NOMO-1 treated with DMSO at 0.1 percent for 48 hours (cell line): ENCODE results near the gene DNM1.
"Not testable (repeated sequence)": the region's sequence is repeated elsewhere in the genome, so short reads cannot be mapped to it uniquely, and the experiment has no call there.

ENCODE experiments used
- DNase-seq: peaks from one replicate; lab custom pipeline; 2025; ENCODE audit not compliant: unreplicated experiment; lab: John Stamatoyannopoulos, UW

DNM1 gene

DNA sequence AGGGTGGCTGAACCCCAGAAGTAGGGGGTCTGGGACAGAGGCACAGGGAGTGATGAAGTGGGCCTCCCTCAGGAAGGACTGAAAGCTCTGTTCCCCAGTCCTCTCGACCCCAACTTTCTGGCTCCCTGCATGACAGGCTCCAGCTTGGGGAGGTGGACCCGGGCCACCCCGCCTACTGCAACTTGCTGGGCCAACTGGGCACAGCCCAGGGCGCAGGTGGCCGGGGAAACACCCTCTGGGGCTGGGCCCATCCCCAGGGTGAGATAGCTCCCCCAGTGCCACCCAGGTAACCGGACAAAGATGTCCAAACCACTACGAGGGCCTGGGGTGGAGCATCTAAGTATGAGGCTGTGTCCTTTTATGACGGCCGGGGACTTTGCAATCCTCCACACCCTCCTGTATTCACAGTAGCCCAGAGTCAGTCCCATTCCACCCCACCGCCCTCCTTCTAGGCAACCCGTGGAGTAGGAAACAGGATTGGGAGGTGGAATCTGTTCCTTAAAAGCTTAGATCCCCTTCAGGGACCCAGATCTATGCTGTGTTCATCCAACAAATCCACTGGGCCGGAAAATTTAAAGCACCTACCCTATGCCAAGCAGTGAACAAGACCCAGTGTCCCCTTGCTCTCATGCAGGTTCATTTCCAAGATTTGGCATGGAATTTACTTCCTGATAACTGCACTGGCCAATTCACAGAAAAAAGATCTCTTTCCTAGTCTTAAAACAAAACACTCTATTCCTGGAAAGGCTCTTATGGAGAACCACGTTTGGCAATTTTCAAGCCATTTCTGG, 19.9 kb downstream of the DNM1 start:
- no peak for DNase-seq

DNA sequence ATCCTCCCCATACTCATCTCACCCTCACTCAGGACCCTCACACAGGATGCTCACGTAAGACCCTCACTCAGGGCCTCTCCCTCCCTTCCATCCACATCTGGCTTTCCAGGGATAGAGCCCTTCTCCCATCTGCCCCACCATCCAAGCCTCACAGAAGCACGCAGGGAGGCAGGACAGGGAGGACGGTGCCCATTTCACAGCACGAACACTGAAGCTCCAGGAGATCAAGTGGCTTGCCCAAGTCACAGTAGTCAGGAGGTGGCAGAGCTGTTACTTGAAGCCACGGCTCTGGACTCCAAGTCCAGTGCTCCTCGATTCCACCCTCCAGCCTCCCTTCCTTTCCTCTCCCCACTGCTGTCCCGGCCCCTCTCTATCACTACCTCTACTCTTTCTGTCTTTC, 21.7 kb downstream of the DNM1 start:
- no peak for DNase-seq

DNA sequence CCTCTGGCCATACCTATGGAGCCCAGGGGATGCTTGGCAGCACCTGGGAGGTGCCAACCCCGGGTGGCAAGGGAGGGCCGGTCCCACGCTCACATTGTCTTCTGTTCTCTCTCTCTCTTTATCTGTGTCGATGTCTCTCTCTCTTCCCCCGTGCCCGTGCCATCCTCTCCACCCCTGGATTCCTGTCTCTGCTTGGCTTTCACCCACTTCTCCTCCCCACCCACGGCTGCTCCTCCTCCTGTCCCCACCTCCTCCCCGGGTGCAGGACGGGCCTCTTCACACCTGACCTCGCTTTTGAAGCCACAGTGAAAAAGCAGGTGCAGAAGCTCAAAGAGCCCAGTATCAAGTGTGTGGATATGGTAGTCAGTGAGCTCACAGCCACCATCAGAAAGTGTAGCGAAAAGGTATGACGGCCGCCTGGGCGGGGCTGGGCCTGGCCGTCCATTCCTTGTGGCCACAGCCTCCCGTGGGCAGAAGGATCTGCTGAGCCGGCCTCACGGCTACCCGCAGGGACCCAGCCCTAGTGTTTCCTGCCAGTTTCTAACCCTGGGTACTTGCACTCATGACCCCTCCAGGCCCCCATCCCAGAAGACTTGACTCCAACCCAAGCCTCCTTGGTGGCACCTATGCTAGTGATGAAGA, 22.7 kb downstream of the DNM1 start:
- DNase-seq: no peak

DNA sequence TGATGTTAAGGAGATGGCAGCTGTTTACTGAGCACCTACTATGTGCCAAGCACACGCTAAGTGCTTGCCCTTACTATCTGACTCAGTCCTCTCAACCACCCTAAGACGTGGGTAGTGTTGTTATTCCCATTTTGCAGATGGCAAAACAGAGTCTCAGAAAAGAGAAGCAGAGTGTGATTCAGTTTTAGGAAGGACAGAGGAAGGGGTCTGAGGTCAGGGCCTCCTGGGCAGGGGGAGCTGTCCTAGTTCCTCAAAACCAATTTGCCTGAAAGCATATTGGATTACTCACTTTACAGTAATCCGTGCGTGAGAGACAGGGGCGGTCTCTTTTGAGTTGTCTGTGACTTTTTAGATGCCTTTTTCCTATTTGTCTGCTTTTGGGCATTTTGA, 23.2 kb downstream of the DNM1 start:
- DNase-seq: peak; percentile 69

DNA sequence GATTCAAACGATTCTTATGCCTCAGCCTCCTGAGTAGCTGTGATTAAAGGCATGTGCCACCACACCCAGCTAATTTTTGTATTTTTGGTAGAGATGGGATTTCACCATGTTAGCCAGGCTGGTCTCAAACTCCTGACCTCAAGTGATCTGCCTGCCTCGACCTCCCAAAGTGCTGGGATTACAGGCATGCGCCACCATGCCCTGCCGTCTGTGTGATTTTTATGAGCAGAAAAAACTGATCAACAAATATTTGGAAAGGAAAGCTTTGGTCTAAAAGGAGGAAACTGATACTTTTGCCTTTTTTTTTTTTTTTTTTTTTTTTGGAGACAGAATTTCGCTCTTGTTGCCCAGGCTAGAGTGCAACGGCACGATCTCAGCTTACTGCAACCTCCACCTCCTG, 27.7 kb downstream of the DNM1 start:
- not testable (repeated sequence) for DNase-seq

DNA sequence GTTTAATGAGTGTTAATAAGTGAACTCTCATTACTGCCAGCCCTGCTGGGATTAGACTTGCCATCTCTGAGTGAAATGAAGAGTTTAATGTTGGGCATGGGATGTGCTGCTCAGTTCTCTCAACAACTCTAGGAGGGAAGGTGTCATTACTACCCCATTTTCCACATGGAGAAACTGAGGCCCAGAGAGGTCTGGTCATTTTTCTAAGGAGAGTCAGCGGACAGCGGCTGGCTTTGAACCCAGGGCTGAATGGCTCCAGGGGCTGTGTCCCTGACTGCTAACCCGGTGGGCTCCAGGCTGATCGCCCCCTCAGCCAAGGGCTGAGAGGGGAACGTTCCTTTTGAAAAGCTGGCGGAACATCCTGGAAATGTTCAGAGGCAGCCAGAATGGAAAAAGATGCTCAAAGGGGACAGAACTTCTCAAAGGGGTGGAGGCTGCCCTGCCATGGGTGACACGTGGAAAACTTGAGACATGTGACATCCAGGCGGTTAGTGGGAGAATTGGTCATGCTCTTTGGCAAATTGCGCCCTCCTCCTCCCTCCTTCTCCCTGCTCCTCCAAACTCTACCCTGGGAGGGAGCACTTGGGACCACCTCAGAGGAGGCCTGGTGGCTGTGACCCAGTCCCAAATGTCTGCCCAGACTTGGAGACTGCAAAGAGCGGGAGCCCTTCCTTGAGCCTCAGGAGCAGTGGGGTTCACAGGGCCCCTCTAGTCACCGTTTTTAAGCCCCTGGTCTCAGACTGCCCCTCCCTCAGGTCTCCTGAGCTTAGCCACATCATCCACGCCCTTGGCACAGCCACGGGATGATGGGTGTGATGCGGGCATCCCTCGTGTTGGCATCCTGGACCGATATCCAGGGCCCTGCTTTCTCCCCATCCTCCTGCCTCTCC, 28.7 kb downstream of the DNM1 start:
- no peak for DNase-seq

DNA sequence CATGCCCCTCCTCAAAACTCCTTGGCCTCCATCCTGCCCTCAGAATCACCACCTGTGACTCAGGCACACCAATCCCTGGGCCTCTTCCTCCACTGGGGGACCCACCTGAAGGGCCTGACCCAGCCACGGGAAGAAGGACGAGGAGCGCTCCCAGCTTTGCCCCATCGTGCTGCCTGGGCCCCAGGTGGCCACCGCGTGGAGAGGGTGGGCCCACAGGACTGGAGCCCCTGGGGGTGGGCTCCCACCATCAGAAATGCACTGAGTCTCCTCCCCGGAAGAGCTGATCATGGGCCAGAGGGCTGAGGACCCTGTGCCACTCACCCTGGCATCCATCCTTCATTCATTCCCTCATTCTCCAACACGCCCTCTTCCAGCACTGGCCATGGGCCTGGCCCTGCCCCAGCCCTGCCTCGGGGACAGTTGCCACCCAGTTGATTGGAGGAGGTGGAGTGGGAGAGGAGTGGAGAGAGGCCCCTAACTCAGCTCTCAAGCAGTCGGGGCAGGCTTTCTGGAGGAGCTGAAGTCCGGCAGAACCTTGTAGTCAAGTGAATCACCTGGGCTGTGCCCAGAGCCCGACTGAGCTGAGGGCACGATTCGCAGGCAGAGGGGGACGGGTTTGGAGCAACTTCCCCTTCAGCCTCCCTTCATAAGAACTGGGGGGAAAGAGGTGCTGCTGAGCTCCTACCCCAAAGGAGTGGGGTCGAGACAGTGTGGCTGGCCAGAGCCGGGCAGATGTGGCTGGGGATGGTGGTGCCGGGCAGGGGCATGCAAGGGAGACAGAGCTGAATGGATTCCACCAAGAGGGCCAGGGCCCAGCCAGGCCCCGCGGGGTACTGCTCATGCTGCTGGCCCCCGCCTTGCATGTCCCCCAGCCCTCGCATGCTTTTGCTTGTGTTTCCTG, 29.6 kb downstream of the DNM1 start:
- no peak for DNase-seq

DNA sequence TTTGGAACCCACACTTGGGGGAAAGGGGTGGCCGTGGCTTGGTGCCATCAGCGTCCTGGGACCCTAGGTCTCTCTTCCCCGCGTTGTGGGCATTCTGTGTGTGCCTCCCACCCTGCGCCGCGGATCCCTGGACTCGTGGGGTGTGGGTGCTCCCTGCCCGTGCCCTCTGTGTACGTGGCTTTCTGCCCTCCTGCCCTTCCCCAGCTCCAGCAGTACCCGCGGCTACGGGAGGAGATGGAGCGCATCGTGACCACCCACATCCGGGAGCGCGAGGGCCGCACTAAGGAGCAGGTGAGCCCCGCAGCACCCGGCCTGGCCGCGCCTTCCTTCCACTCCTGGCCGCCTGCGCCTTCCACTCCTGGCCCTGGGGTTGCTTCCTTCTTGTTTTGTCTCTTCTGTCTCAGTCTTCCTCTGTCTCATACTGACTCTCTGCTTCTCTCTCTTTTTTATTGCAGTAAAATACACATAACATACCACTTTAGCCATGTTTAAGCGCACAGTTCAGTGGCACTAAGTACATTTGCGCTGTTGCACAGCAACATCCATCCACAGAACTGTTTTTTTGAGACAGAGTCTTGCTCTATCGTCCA, 30.7 kb downstream of the DNM1 start:
- DNase-seq: no peak

DNA sequence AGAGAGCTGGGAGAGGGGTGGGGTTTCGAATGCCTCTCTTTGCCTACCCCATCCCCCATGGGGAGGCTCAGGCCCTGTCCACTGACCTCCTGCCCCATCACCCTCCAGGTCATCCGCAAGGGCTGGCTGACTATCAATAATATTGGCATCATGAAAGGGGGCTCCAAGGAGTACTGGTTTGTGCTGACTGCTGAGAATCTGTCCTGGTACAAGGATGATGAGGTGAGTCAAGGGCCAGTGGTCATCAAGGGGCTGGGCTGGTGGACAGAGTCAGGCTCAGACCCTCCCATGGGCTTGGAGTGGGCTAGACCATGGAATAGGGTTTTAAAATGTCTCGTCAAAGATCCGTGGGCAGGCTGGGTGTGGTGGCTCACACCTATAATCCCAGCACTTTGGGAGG, 38.9 kb downstream of the DNM1 start:
- DNase-seq: no peak

DNA sequence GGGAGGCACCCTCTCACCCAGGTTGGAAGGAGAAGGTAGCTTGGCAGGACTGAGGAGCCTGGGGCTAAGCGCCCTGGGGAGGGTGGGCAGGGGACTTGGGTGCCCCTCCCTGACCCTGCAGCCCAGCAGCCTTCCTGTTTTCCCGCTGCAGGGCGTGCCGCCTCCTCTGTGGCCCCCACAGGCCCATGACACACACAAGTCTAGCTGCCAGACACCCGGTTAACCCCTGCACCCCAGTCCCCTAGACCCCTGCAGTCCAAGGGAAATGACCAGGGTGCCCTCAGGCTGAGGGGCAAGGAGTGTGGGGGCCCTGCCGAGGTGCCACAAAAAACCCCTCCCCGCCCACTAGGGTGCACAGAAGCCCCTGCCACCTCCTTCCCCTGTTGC, 39.6 kb downstream of the DNM1 start:
- DNase-seq: no peak

DNA sequence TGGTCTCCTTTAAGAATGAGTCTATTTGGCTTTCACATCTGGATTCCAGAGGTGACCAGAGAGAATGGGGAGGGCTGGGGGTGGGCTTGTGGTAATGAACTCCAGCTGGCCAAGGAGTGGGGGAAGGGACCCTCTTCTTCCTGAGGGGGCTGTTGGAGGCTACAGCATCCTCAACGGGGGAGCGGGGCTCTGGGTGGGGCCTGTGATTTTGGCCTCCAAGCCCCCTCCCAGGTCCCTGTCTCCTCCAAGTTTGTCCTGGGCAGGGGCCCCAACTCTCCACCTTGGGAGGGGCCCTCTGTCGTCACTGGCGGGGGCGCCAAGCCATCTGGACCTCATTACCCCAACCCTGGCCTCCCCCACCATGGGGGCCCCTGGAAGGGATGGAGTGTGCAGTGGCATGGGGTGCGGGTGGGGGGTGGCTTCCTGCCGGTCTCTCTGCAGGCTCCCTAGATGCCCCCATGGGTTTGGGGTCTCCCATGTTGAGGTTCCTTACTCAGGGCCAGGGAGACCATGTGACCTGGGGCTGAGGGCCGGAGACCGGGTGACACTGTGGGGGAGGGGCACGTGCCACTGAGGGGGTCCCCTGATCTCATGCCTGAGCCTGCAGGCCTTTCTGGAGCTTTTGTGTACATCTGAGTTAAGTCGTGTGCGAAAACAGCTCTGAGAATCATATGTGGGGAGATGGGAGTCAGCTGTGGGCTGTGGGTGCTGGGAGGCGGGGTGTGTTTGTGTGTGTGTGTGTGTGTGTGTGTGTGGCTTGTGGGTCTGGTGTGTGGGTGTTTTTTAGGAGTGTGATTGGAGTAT, 40.2 kb downstream of the DNM1 start:
- DNase-seq: no peak

DNA sequence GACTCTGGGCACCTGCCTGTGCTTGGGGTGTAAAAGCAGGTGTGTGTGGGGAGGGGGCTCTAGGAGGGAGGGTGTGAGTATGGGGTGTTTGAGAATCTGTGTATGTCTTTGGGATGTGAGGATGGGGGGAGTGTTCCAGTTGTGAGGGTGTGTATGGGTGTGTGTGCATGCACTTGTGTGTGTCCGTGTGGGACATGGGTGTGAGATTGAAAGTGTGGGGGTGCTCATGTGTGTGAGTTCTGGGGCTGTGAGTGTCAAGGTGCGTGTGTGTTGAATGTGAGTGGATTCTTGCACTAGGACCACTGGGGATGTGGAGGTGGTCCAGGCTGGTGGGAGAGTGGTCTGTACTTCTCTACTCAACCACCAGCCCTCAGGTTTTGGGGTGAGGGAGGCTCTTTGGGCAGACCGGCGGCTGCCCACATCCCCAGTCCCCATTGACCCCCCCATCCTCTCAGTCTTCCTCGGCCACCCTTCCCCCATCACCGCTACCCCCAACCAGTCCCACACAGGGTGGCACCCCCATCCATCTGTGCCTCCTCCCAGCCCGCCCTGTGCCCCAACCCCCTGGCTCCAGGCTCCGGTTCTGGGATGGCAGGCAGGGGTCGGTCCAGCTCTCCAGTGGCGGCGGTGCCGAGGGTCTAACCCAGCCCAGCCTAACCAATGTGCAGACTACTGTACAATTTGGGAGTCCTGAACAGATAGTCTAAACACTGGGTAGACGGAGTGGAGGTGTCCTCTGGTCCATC, 41.1 kb downstream of the DNM1 start:
- DNase-seq: no peak

DNA sequence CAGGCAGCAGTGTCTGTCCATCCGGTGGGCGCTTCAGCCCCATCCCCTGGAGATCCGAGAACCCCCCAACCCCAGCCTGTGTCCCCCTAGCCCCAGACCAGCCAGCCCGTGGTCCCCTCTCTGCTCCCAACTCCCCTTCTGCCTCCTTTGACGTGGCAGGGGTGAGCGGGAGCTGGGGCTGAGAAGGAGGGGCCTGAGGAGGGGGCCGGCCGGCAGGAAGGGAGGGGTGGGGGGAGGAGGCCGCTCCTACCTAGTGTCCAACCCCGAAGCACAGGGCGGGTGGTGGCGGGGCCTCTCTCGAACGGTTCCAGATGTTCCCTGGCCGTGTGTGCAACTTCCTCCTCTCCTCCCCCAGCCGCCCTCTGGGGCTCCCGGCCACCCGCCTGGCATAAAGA, 41.7 kb downstream of the DNM1 start:
- peak; percentile 90 for DNase-seq

DNA sequence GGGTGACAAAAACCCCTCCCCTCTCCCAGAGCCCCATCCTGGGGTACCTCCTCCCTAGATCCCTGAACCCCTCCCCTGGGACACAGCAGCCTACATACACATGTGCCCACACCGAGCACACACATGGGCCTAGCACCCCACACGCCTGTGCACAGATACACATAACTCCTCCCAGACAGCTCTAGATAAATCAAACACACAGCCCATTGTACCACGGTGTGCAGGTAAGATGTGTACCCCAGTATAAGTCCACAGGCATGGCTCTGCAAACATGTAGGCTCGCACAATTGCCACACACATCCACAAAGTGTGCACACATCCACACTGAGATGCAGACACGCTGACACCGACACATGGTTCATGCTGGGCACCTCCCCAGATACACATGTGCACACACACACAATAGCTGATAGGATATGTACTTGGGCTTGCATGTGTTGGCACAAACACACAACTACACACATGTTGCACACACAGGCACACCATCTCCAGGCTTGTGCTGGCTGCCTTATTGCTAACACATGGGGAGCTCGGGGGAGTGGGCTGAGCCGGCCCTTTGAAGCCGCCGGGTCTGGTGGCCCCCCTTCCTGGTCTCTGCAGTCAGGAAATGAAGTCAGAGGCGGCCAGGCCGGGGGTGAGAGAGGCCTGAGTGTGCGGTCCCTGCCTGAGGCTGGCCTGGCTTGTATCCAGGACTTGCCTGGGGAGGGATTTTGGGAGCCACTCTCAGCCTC, 42.4 kb downstream of the DNM1 start:
- DNase-seq: peak; percentile 47

DNA sequence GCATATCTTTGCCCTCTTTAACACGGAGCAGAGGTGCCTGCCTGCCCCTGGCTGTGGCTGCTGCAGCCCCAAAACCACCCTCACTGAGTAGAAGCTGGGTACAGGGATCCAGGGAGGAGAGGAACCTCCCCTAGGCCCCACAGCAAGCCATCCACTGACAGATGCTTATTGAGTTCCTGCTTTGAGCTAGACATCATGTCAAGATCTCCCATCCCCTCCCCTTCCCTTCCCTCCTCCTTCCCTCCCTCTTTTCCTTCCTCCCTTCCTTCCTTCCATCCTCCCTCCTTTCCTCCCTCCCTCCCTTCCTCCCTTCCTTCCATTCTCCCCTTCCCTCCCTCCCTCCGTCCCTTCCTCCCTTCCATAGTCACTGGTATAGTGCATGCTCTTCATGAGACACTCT, 43.3 kb downstream of the DNM1 start:
- no peak for DNase-seq

DNA sequence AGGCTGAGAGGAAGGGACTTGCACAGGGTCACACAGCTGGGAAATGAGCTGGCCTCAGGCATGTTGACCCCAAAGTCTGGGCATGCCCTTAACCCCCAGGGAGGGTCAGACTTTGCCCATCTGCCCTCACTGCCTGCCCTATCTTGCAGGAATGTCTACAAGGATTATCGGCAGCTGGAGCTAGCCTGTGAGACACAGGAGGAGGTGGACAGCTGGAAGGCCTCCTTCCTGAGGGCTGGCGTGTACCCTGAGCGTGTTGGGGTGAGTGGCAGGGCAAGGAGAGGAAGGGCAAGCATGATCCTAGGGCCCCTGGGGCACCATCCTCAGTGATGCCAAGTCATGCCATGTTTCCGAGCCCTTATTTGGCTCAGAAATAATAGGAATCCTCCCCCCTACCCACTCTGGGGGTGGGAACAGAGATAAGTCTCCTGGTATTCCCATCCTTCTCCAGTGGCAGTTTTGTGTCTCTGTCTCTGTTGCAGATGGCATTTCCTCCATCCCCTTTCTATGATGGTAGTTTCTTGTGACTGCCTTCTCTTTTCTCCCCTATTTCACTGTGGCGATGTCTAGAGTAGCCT, 44.1 kb downstream of the DNM1 start:
- DNase-seq: no peak

DNA sequence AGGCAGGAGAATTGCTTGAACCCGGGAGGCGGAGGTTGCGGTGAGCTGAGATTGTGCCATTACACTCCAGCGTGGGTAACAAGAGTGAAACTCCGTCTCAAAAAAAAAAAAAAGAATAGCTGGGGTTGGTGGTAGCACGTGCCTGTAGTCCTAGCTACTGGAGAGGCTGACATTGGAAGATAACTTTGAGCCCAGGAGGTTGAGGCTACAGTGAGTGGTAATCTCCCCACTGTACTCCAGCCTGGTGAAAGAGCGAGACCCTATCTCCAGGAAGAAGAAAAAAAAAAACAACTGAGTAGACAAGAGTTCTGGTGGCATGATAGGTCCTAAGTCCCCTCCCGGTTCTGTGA, 46.4 kb downstream of the DNM1 start:
- DNase-seq: no peak
